Measurements from ENCODE around the gene TBL3.
A peak's percentile ranks its signal among the peaks of the same experiment; 100 is the strongest.

Gene TBL3

GRCh38 chr16:1965396-1966001 lies 6.4 kb upstream of the TBL3 start:
- no peak for DNase-seq

GRCh38 chr16:1966460-1966859 lies 5.4 kb upstream of the TBL3 start, which contains the start of gene RNF151:
Gene RNF151, plus strand, starts transcription at chr16:1966856. Its CDS starts 26 bp downstream, at chr16:1966882.
- no peak for DNase-seq

GRCh38 chr16:1968146-1968953 lies 3.5 kb upstream of the TBL3 start:
- DNase-seq, result no peak

GRCh38 chr16:1972490-1972877 lies 631 bp downstream of the TBL3 start:
- no peak for DNase-seq

GRCh38 chr16:1973461-1974156 lies 1.8 kb downstream of the TBL3 start:
- DNase-seq, result no peak

GRCh38 chr16:1974157-1975070 lies 2.6 kb downstream of the TBL3 start:
- DNase-seq, result no peak

GRCh38 chr16:1975432-1976215 lies 3.8 kb downstream of the TBL3 start:
- DNase-seq, result no peak

GRCh38 chr16:1976216-1976520 lies 4.3 kb downstream of the TBL3 start:
- DNase-seq, result no peak

GRCh38 chr16:1976951-1977874 lies 5.4 kb downstream of the TBL3 start:
- DNase-seq, result no peak

- no peak for DNase-seq
Observed at GRCh38 chr16:1977875-1978268, 6.0 kb downstream of the TBL3 start.

- DNase-seq, result no peak
Observed at GRCh38 chr16:1978476-1979120, 6.7 kb downstream of the TBL3 start.

GRCh38 chr16:1979271-1980029 lies 7.6 kb downstream of the TBL3 start:
- DNase-seq, result no peak

- DNase-seq, result no peak
Observed at GRCh38 chr16:1980030-1980769, 8.3 kb downstream of the TBL3 start.

GRCh38 chr16:1980770-1981087 lies 8.9 kb downstream of the TBL3 start:
- no peak for DNase-seq

GRCh38 chr16:1981398-1981836 lies 9.6 kb downstream of the TBL3 start, which contains the start of gene NOXO1:
Gene NOXO1, minus strand, starts transcription at chr16:1981469. Its CDS starts 290 bp downstream, at chr16:1981179.
- no peak for DNase-seq

- DNase-seq, result no peak
Observed at GRCh38 chr16:1982013-1982433, 10.2 kb downstream of the TBL3 start.

GRCh38 chr16:1982991-1983543 lies 11.2 kb downstream of the TBL3 start:
- no peak for DNase-seq

GRCh38 chr16:1983544-1984346 lies 11.9 kb downstream of the TBL3 start, which contains the start of gene GFER:
Gene GFER, plus strand, starts transcription at chr16:1984193. Its CDS starts 26 bp downstream, at chr16:1984219.
- DNase-seq, result peak; percentile 58

Data from activated effector memory CD4-positive, alpha-beta T cell treated with Interleukin-2 at 50 U/mL for 16 hours (primary cell).